Measurements from ENCODE around the gene SLC25A11. TPM values are rescaled to one million over a fixed set of nuclear protein-coding genes. Genes with fewer than 3 reads are reported as not detected.

SLC25A11 gene
- total RNA-seq, 8 experiments from 2014 or later: 36.1 to 100 (median 51.0) TPM

GRCh38 chr17:4947411-4948165 lies 7.7 kb upstream of the SLC25A11 start:
- in situ Hi-C loops (cut with MboI; ENCODE audit: low pct_unique_long_range_greater_than_20kb in 2 of 9, low sequenced_read_pairs in 9 of 9, unreplicated experiment in 9 of 9): no loop called here
- H3K4me1 ChIP-seq (replicated peaks in 1 of 2): peaks cover 31 to 32% of the 10 kb centered on the region in 2 donors
- ATAC-seq (replicated peaks in 6 of 8): peak; percentile 2 to 7 (median 5)
- peak overlapping the region; percentile 63 to 94 (median 90) for H3K4me3 ChIP-seq
- 0% methylated on average over 1 of the region's 56 CpGs; no CpG with 5 or more reads in 9 of the 10 experiments for WGBS, 10 experiments
- peak overlapping the region; percentile 94 to 95 for H3K27ac ChIP-seq

GRCh38 chr17:4947010-4947410 lies 7.2 kb upstream of the SLC25A11 start:
- H3K4me3 ChIP-seq: peak overlapping the region; percentile 63 to 94 (median 90)
- WGBS, 10 experiments: 0% methylated on average over 2 of the region's 7 CpGs; no CpG with 5 or more reads in 9 of the 10 experiments
- in situ Hi-C loops (cut with MboI; ENCODE audit: low pct_unique_long_range_greater_than_20kb in 2 of 9, low sequenced_read_pairs in 9 of 9, unreplicated experiment in 9 of 9): no loop called here
- no peak for ATAC-seq (replicated peaks in 6 of 8)
- peaks cover 27 to 31% of the 10 kb centered on the region in 2 donors for H3K4me1 ChIP-seq (replicated peaks in 1 of 2)
- H3K27ac ChIP-seq: peak overlapping the region in 1 of 2 donors; percentile 95

GRCh38 chr17:4946312-4946976 lies 6.6 kb upstream of the SLC25A11 start:
- WGBS, 10 experiments: 8 to 73% (median 34%) methylated on average over 3 to 14 of the region's 16 CpGs; no CpG with 5 or more reads in 1 of the 10 experiments
- no peak for ATAC-seq (replicated peaks in 6 of 8)
- H3K4me1 ChIP-seq (replicated peaks in 1 of 2): peaks cover 24 to 30% of the 10 kb centered on the region in 2 donors
- H3K4me3 ChIP-seq: peak overlapping the region; percentile 63 to 94 (median 90)
- in situ Hi-C loops (cut with MboI; ENCODE audit: low pct_unique_long_range_greater_than_20kb in 2 of 9, low sequenced_read_pairs in 9 of 9, unreplicated experiment in 9 of 9): no loop called here
- H3K27ac ChIP-seq: no peak overlapping the region

- Histone ChIP-seq H3K4me3 (no peak overlapping the region), H3K4me1 (replicated peaks in 1 of 2) (peaks cover 24 to 28% of the 10 kb centered on the region in 2 donors), H3K27ac (no peak overlapping the region)
- no peak for ATAC-seq (replicated peaks in 6 of 8)
- in situ Hi-C loops (cut with MboI; ENCODE audit: low pct_unique_long_range_greater_than_20kb in 2 of 9, low sequenced_read_pairs in 9 of 9, unreplicated experiment in 9 of 9): no loop called here
- 0 to 59% (median 0%) methylated on average over 1 to 2 of the region's 4 CpGs; no CpG with 5 or more reads in 7 of the 10 experiments for WGBS, 10 experiments
These were observed 6.1 kb upstream of the SLC25A11 start for GRCh38 chr17:4945944-4946280.

- no peak overlapping the region for H3K27ac ChIP-seq
- 0 to 100% (median 27%) methylated on average over 1 to 2 of the region's 7 CpGs; no CpG with 5 or more reads in 4 of the 10 experiments for WGBS, 10 experiments
- no peak overlapping the region for H3K4me3 ChIP-seq
- in situ Hi-C loops (cut with MboI; ENCODE audit: low pct_unique_long_range_greater_than_20kb in 2 of 9, low sequenced_read_pairs in 9 of 9, unreplicated experiment in 9 of 9): no loop called here
- H3K4me1 ChIP-seq (replicated peaks in 1 of 2): peaks cover 18 to 22% of the 10 kb centered on the region in 2 donors
- ATAC-seq (replicated peaks in 6 of 8): peak in 6 of 8 experiments; percentile 8 to 20 (median 10)
These were observed 5.5 kb upstream of the SLC25A11 start for GRCh38 chr17:4945176-4945943.

GRCh38 chr17:4944554-4945175 lies 4.8 kb upstream of the SLC25A11 start:
- H3K4me3 ChIP-seq: no peak overlapping the region
- peaks cover 14 to 19% of the 10 kb centered on the region in 2 donors for H3K4me1 ChIP-seq (replicated peaks in 1 of 2)
- H3K27ac ChIP-seq: no peak overlapping the region
- in situ Hi-C loops (cut with MboI; ENCODE audit: low pct_unique_long_range_greater_than_20kb in 2 of 9, low sequenced_read_pairs in 9 of 9, unreplicated experiment in 9 of 9): no loop called here
- 75 to 100% (median 80%) methylated on average over 2 to 4 of the region's 8 CpGs; no CpG with 5 or more reads in 7 of the 10 experiments for WGBS, 10 experiments
- ATAC-seq (replicated peaks in 6 of 8): no peak

- H3K27ac ChIP-seq: no peak overlapping the region
- in situ Hi-C loops (cut with MboI; ENCODE audit: low pct_unique_long_range_greater_than_20kb in 2 of 9, low sequenced_read_pairs in 9 of 9, unreplicated experiment in 9 of 9): no loop called here
- 0 to 90% (median 60%) methylated on average over 1 to 3 of the region's 3 CpGs; no CpG with 5 or more reads in 3 of the 10 experiments for WGBS, 10 experiments
- no peak overlapping the region for H3K4me3 ChIP-seq
- ATAC-seq (replicated peaks in 6 of 8): no peak
- peaks cover 14 to 19% of the 10 kb centered on the region in 2 donors for H3K4me1 ChIP-seq (replicated peaks in 1 of 2)
These were observed 4.3 kb upstream of the SLC25A11 start for GRCh38 chr17:4944163-4944553.

GRCh38 chr17:4942760-4943508 lies 3.1 kb upstream of the SLC25A11 start:
- ATAC-seq (replicated peaks in 6 of 8): no peak
- Histone ChIP-seq H3K4me3 (no peak overlapping the region), H3K27ac (no peak overlapping the region), H3K4me1 (replicated peaks in 1 of 2) (peaks cover 23 to 26% of the 10 kb centered on the region in 2 donors)
- in situ Hi-C loops (cut with MboI; ENCODE audit: low pct_unique_long_range_greater_than_20kb in 2 of 9, low sequenced_read_pairs in 9 of 9, unreplicated experiment in 9 of 9): no loop called here
- WGBS, 10 experiments: 67 to 100% (median 80%) methylated on average over 1 to 11 of the region's 13 CpGs; no CpG with 5 or more reads in 2 of the 10 experiments

GRCh38 chr17:4941319-4941610 lies 1.4 kb upstream of the SLC25A11 start:
- Histone ChIP-seq H3K27ac (peak overlapping the region; percentile 96 to 99), H3K4me3 (peak overlapping the region; percentile 53 to 85 (median 61)), H3K4me1 (replicated peaks in 1 of 2) (peaks cover 16 to 20% of the 10 kb centered on the region in 2 donors)
- 40 to 80% (median 50%) methylated on average over 1 to 4 of the region's 4 CpGs; no CpG with 5 or more reads in 1 of the 10 experiments for WGBS, 10 experiments
- in situ Hi-C loops (cut with MboI; ENCODE audit: low pct_unique_long_range_greater_than_20kb in 2 of 9, low sequenced_read_pairs in 9 of 9, unreplicated experiment in 9 of 9): no loop called here
- no peak for ATAC-seq (replicated peaks in 6 of 8)

GRCh38 chr17:4940555-4941318 lies 891 bp upstream of the SLC25A11 start:
- H3K4me3 ChIP-seq: peak overlapping the region; percentile 53 to 85 (median 61)
- peaks cover 16 to 19% of the 10 kb centered on the region in 2 donors for H3K4me1 ChIP-seq (replicated peaks in 1 of 2)
- in situ Hi-C loops (cut with MboI; ENCODE audit: low pct_unique_long_range_greater_than_20kb in 2 of 9, low sequenced_read_pairs in 9 of 9, unreplicated experiment in 9 of 9): no loop called here
- peak; percentile 51 to 76 (median 66) for ATAC-seq (replicated peaks in 6 of 8)
- H3K27ac ChIP-seq: peak overlapping the region; percentile 96 to 99
- 0 to 7% (median 3%) methylated on average over 4 to 15 of the region's 29 CpGs; no CpG with 5 or more reads in 2 of the 10 experiments for WGBS, 10 experiments

GRCh38 chr17:4939546-4939795 lies 375 bp downstream of the SLC25A11 start:
- peak in 3 of 8 experiments; percentile 4 to 16 (median 12) for ATAC-seq (replicated peaks in 6 of 8)
- in situ Hi-C loops (cut with MboI; ENCODE audit: low pct_unique_long_range_greater_than_20kb in 2 of 9, low sequenced_read_pairs in 9 of 9, unreplicated experiment in 9 of 9): no loop called here
- WGBS, 10 experiments: no CpG with 5 or more reads among the region's 16 CpGs
- peak overlapping the region; percentile 96 to 99 for H3K27ac ChIP-seq
- H3K4me3 ChIP-seq: peak overlapping the region; percentile 53 to 85 (median 61)
- H3K4me1 ChIP-seq (replicated peaks in 1 of 2): peaks cover 14 to 16% of the 10 kb centered on the region in 2 donors

Data from motor neuron (in vitro differentiated cells).